ENCODE results near the gene SIRPB2.
"Not testable (repeated sequence)": the region's sequence is repeated elsewhere in the genome, so short reads cannot be mapped to it uniquely, and the experiment has no call there.

The SIRPB2 gene

GRCh38 chr20:1499528-1500420 lies 8.6 kb upstream of the SIRPB2 start:
- DNase-seq = no peak

- DNase-seq = not testable (repeated sequence)
Observed at GRCh38 chr20:1497371-1497770, 6.2 kb upstream of the SIRPB2 start.

- DNase-seq = no peak
Observed at GRCh38 chr20:1496930-1497329, 5.7 kb upstream of the SIRPB2 start.

GRCh38 chr20:1494436-1494835 lies 3.2 kb upstream of the SIRPB2 start:
- no peak for DNase-seq

GRCh38 chr20:1493536-1493935 lies 2.3 kb upstream of the SIRPB2 start:
- no peak for DNase-seq

- no peak for DNase-seq
Observed at GRCh38 chr20:1491860-1492642, 831 bp upstream of the SIRPB2 start.

GRCh38 chr20:1490643-1491195 lies 501 bp downstream of the SIRPB2 start:
- no peak for DNase-seq

GRCh38 chr20:1489764-1490436 lies 1.3 kb downstream of the SIRPB2 start:
- no peak for DNase-seq

GRCh38 chr20:1489325-1489724 lies 1.9 kb downstream of the SIRPB2 start:
- no peak for DNase-seq

GRCh38 chr20:1486566-1486965 lies 4.7 kb downstream of the SIRPB2 start:
- no peak for DNase-seq

- no peak for DNase-seq
Observed at GRCh38 chr20:1484438-1485116, 6.6 kb downstream of the SIRPB2 start.

- DNase-seq = no peak
Observed at GRCh38 chr20:1479831-1480595, 11.2 kb downstream of the SIRPB2 start.

- no peak for DNase-seq
Observed at GRCh38 chr20:1478566-1478965, 12.7 kb downstream of the SIRPB2 start.

GRCh38 chr20:1477896-1478490 lies 13.2 kb downstream of the SIRPB2 start:
- DNase-seq = no peak

- DNase-seq = no peak
Observed at GRCh38 chr20:1474817-1475603, 16.2 kb downstream of the SIRPB2 start.

- no peak for DNase-seq
Observed at GRCh38 chr20:1474325-1474724, 16.9 kb downstream of the SIRPB2 start.

- no peak for DNase-seq
Observed at GRCh38 chr20:1473246-1474220, 17.7 kb downstream of the SIRPB2 start.

- no peak for DNase-seq
Observed at GRCh38 chr20:1472556-1473245, 18.5 kb downstream of the SIRPB2 start.
